HCT116 (cell line): ENCODE measurements around the gene DVL1. TPM values are rescaled to one million over a fixed set of nuclear protein-coding genes. Genes with fewer than 3 reads are reported as not detected.
A peak's percentile ranks its signal among the peaks of the same experiment; 100 is the strongest.

Source experiments
- ATAC-seq: fragments of 200-7000 bp; cut with Tn5 transposase; 2 replicates; pipeline ENCODE4 v1.9.1; 2020; ENCODE audit warnings: mild to moderate bottlenecking, moderate library complexity
- BruUV-seq: library from RNA; stranded (reverse); fragments of 400-500 nt; replicated peaks from 2 replicates; lab custom pipeline; 2021; lab: Mats Ljungman, UMichigan
- CTCF ChIA-PET: fragments of 300-600 bp; sonication (Branson Sonifier 250); formaldehyde crosslinking; loops from one replicate; lab custom pipeline; 2021; ENCODE audit warnings: antibody characterized with exemption; lab: Charles Lee
- POLR2A ChIA-PET: fragments of 300-600, 350-600 bp; sonication (Branson Sonifier 250); formaldehyde crosslinking; loops from one replicate; lab custom pipeline; 2021; ENCODE audit warnings: antibody characterized with exemption; lab: Charles Lee
- RAD21 ChIA-PET, 2 experiments: fragments of 300-600 bp; sonication (Branson Sonifier 250); formaldehyde crosslinking; loops; one replicate each; lab custom pipeline; 2023; ENCODE audit warnings: low total read pairs in 2 of 2; ENCODE audit not compliant: uncharacterized antibody in 2 of 2, unreplicated experiment in 2 of 2, low non-redundant PET in 1 of 2; lab: Charles Lee
- DNase-seq: peaks from one replicate; pipeline ENCODE4 v3.0.0-alpha.2; 2010; ENCODE audit warnings: low read depth, low spot score
- H2AFZ ChIP-seq: fragments of 200-600 bp; shearing (Covaris generic), sonication (generic); 2 replicates; pipeline ENCODE4 v1.6.1; 2017; ENCODE audit warnings: low read depth, mixed run types, mixed read lengths, antibody characterized with exemption, low read length; ENCODE audit not compliant: poor library complexity, severe bottlenecking
- H3K27ac ChIP-seq: 2 replicates; pipeline ENCODE4 v1.5.1; 2012; ENCODE audit warnings: low read depth, low read length
- H3K27me3 ChIP-seq: fragments of 200-600 bp; sonication (generic); 2 replicates; pipeline ENCODE4 v1.6.1; 2016; ENCODE audit warnings: mixed run types, low read length, mixed read lengths; ENCODE audit not compliant: insufficient read depth
- H3K36me3 ChIP-seq, 2 experiments: fragments of 200-500 bp in 1 of 2; fragments of 200-600 bp in 1 of 2; sonication (Bioruptor generic) in 1 of 2; sonication (generic) in 1 of 2; 2 replicates each; pipeline versions ENCODE4 v1.5.1 to v1.6.1; 2014 to 2016; ENCODE audit warnings: low read length in 2 of 2, inconsistent platforms in 1 of 2, mixed read lengths in 1 of 2, mixed run types in 1 of 2; ENCODE audit not compliant: insufficient read depth in 2 of 2, control insufficient read depth in 1 of 2
- H3K4me1 ChIP-seq, 2 experiments: fragments of 200-600 bp in 1 of 2; sonication (generic) in 1 of 2; 2 replicates each; pipeline versions ENCODE4 v1.5.1 to v1.6.1; 2012 to 2017; ENCODE audit warnings: low read length in 2 of 2, inconsistent platforms in 1 of 2, mild to moderate bottlenecking in 1 of 2, mixed read lengths in 1 of 2, mixed run types in 1 of 2, moderate library complexity in 1 of 2; ENCODE audit not compliant: insufficient read depth in 2 of 2, control insufficient read depth in 1 of 2
- H3K4me2 ChIP-seq: fragments of 200-600 bp; sonication (generic); 2 replicates; pipeline ENCODE4 v1.6.1; 2017; ENCODE audit warnings: mixed run types, low read length, mixed read lengths
- H3K4me3 ChIP-seq, 2 experiments: fragments of 200-600 bp in 1 of 2; sonication (generic) in 1 of 2; replicated peaks in 1 of 2; 2 replicates each; pipeline ENCODE4 v1.5.1; 2011 to 2016; ENCODE audit warnings: low read length in 2 of 2, control low read depth in 1 of 2, low read depth in 1 of 2, mild to moderate bottlenecking in 1 of 2, mixed read lengths in 1 of 2, mixed run types in 1 of 2
- H3K79me2 ChIP-seq: fragments of 200-600 bp; sonication (generic); 2 replicates; pipeline ENCODE4 v1.6.1; 2017; ENCODE audit warnings: mild to moderate bottlenecking, mixed run types, low read length, moderate library complexity, mixed read lengths; ENCODE audit not compliant: insufficient read depth
- H3K9ac ChIP-seq: fragments of 200-600 bp; sonication (generic); 2 replicates; pipeline ENCODE4 v1.6.1; 2016; ENCODE audit warnings: low read length, mixed read lengths
- H3K9me2 ChIP-seq: fragments of 200-600 bp; sonication (generic), shearing (Covaris generic); 2 replicates; pipeline ENCODE4 v1.6.1; 2017; ENCODE audit warnings: mixed run types, mild to moderate bottlenecking, moderate library complexity; ENCODE audit not compliant: insufficient read depth
- H3K9me3 ChIP-seq, 2 experiments: fragments of 200-500 bp in 1 of 2; fragments of 200-600 bp in 1 of 2; sonication (Bioruptor generic) in 1 of 2; sonication (generic) in 1 of 2; 2 replicates each; pipeline ENCODE4 v1.6.1; 2014 to 2017; ENCODE audit warnings: low read length in 2 of 2, mixed read lengths in 2 of 2, inconsistent platforms in 1 of 2, low read depth in 1 of 2, mild to moderate bottlenecking in 1 of 2, mixed run types in 1 of 2, moderate library complexity in 1 of 2; ENCODE audit not compliant: control insufficient read depth in 1 of 2, insufficient read depth in 1 of 2
- H4K20me1 ChIP-seq: fragments of 200-600 bp; sonication (generic), shearing (Covaris generic); 2 replicates; pipeline ENCODE4 v1.6.1; 2017; ENCODE audit warnings: mixed run types, mild to moderate bottlenecking, moderate library complexity; ENCODE audit not compliant: insufficient read depth
- ATF3 ChIP-seq: IDR thresholded peaks from 2 replicates; pipeline ENCODE4 v1.6.1; 2012
- EGR1 ChIP-seq: IDR thresholded peaks from 2 replicates; pipeline ENCODE4 v1.6.1; 2012; ENCODE audit warnings: low read depth
- ELF1 ChIP-seq: IDR thresholded peaks from 2 replicates; pipeline ENCODE4 v1.6.1; 2012; ENCODE audit warnings: low read depth, borderline replicate concordance
- EZH2 ChIP-seq: fragments of 200-600 bp; sonication (generic); IDR thresholded peaks from 2 replicates; pipeline ENCODE4 v1.6.1; 2017; ENCODE audit warnings: antibody characterized with exemption, mixed run types
- EZH2phosphoT487 ChIP-seq: fragments of 200-600 bp; IDR thresholded peaks from 2 replicates; pipeline ENCODE4 v1.6.1; 2018; ENCODE audit warnings: antibody characterized with exemption, borderline replicate concordance
- JUND ChIP-seq: IDR thresholded peaks from 2 replicates; pipeline ENCODE4 v1.6.1; 2012
- POLR2A ChIP-seq: IDR thresholded peaks from 2 replicates; pipeline ENCODE4 v1.7.0; 2011; ENCODE audit warnings: borderline replicate concordance; ENCODE audit not compliant: insufficient read depth, insufficient read length; ENCODE audit errors: extremely low read depth
- RAD21 ChIP-seq: IDR thresholded peaks from 2 replicates; pipeline ENCODE4 v1.6.1; 2012; ENCODE audit warnings: low read depth, mild to moderate bottlenecking
- TCF7L2 ChIP-seq: IDR thresholded peaks from 2 replicates; pipeline ENCODE4 v1.7.0; 2011; ENCODE audit warnings: borderline replicate concordance, inconsistent platforms; ENCODE audit not compliant: insufficient read depth, insufficient read length; ENCODE audit errors: extremely low read depth
- YY1 ChIP-seq: IDR thresholded peaks from 2 replicates; pipeline ENCODE4 v1.6.1; 2011; ENCODE audit warnings: low read length, low read depth, moderate library complexity, mild to moderate bottlenecking; ENCODE audit not compliant: insufficient replicate concordance; ENCODE audit errors: extremely low read depth
- ZFX ChIP-seq: fragments of 450-650 bp; IDR thresholded peaks from 2 replicates; pipeline ENCODE4 v1.6.1; 2017
- intact Hi-C: fragments of 100-400 bp; cut with micrococcal nuclease; formaldehyde crosslinking; loops from 2 replicates; pipeline ENCODE4 v1.10.0; 2022
- microRNA-seq: library from miRNA; unstranded; fragments of <30 nt; microRNA quantifications from one replicate; pipeline ENCODE4, GENCODE V29; 2016; ENCODE audit warnings: borderline number of aligned reads
- total RNA-seq: library from RNA; stranded (reverse); gene quantifications from one replicate; pipeline ENCODE4 v1.2.1, GENCODE V29; 2021; ENCODE audit not compliant: unreplicated experiment

DVL1 gene
- total RNA-seq, 1 experiment from 2014 or later: 160 TPM

GRCh38 chr1:1285611-1286311 lies 63.5 kb downstream of the DVL1 start:
- H3K27ac ChIP-seq: no peak overlapping the region; the same call in 1 of the 2 replicates
- H3K9ac ChIP-seq: no peak overlapping the region
- peaks cover 5 to 29% of the 10 kb centered on the region in 2 experiments; a peak in 3 of 4 replicates for H3K4me1 ChIP-seq
- H3K4me2 ChIP-seq: no peak overlapping the region
- no peaks in the 10 kb centered on the region for H3K79me2 ChIP-seq
- H3K36me3 ChIP-seq: no peaks in the 10 kb centered on the region
- H3K27me3 ChIP-seq: no peaks in the 10 kb centered on the region
- H2AFZ ChIP-seq: no peak overlapping the region
- no peak overlapping the region for H3K4me3 ChIP-seq
- TF ChIP-seq EZH2 (no peak), JUND (no peak), EGR1 (no peak), POLR2A (no peak), RAD21 (no peak), EZH2phosphoT487 (no peak), ZFX (no peak), YY1 (no peak), ATF3 (no peak), ELF1 (no peak), TCF7L2 (no peak)
- TF ChIP-seq, all 23 proteins: peak for 0
- POLR2A ChIA-PET: no interaction called here
- intact Hi-C loops: no loop called here
- Histone ChIP-seq H3K9me3 (no peaks in the 10 kb centered on the region), H3K9me2 (no peaks in the 10 kb centered on the region), H4K20me1 (no peaks in the 10 kb centered on the region)
- no TSS peak for BruUV-seq
- DNase-seq: no peak
- RAD21 ChIA-PET: no interaction called here
- CTCF ChIA-PET: no interaction called here
- ATAC-seq: 0 out of 2 replicates have a peak, but pooled peaks have one; percentile 12

Small RNA genes lying within 50 kb of the gene (microRNA-seq; reads per million reads assigned to microRNA genes)
- not detected for gene MIR6726
- gene MIR6727: not detected
- not detected for gene MIR6808

Other genes with a start within 250 kb of the DVL1 start
- gene C1orf159, start 233.3 kb downstream of the DVL1 start, total RNA-seq: 22.7 TPM
- 0.10 TPM for gene TTLL10, start 175.5 kb downstream of the DVL1 start, total RNA-seq
- 56.2 TPM for gene TNFRSF18, start 142.8 kb downstream of the DVL1 start, total RNA-seq
- gene TNFRSF4, start 135.3 kb downstream of the DVL1 start, total RNA-seq: 0.37 TPM
- 133 TPM for gene SDF4, start 117.4 kb downstream of the DVL1 start, total RNA-seq
- gene B3GALT6, start 117.2 kb downstream of the DVL1 start, total RNA-seq: 16.3 TPM
- gene C1QTNF12, start 102.7 kb downstream of the DVL1 start, total RNA-seq: 6.9 TPM
- 67.7 TPM for gene UBE2J2, start 75.6 kb downstream of the DVL1 start, total RNA-seq
- 3.7 TPM for gene SCNN1D, start 69.0 kb downstream of the DVL1 start, total RNA-seq
- 38.8 TPM for gene ACAP3, start 41.5 kb downstream of the DVL1 start, total RNA-seq
- gene PUSL1, start 40.8 kb downstream of the DVL1 start, total RNA-seq: 47.2 TPM
- 161 TPM for gene INTS11, start 24.8 kb downstream of the DVL1 start, total RNA-seq
- gene CPTP, start 24.6 kb downstream of the DVL1 start, total RNA-seq: 16.3 TPM
- 0.07 TPM for gene TAS1R3, start 18.1 kb downstream of the DVL1 start, total RNA-seq
- gene MXRA8, start 9.1 kb upstream of the DVL1 start, total RNA-seq: 0.74 TPM
- 200 TPM for gene AURKAIP1, start 25.8 kb upstream of the DVL1 start, total RNA-seq
- gene CCNL2, start 49.9 kb upstream of the DVL1 start, total RNA-seq: 173 TPM
- gene MRPL20, start 57.9 kb upstream of the DVL1 start, total RNA-seq: 131 TPM
- gene ANKRD65, start 71.9 kb upstream of the DVL1 start, total RNA-seq: not detected
- 50.6 TPM for gene VWA1, start 86.3 kb upstream of the DVL1 start, total RNA-seq
- 0.61 TPM for gene ATAD3C, start 100.3 kb upstream of the DVL1 start, total RNA-seq
- 62.9 TPM for gene ATAD3B, start 122.3 kb upstream of the DVL1 start, total RNA-seq
- 92.3 TPM for gene ATAD3A, start 162.7 kb upstream of the DVL1 start, total RNA-seq
- gene TMEM240, start 191.2 kb upstream of the DVL1 start, total RNA-seq: 2.3 TPM
- gene SSU72, start 225.4 kb upstream of the DVL1 start, total RNA-seq: 134 TPM